ENCODE results near the gene CAMTA2. TPM values are rescaled to one million over a fixed set of nuclear protein-coding genes. Genes with fewer than 3 reads are reported as not detected.
A peak's percentile ranks its signal among the peaks of the same experiment; 100 is the strongest.

Gene CAMTA2
- total RNA-seq, 4 donors from 2014 or later: 11.4 to 27.7 (median 21.4) TPM

- no peak for ATAC-seq (ENCODE audit: low FRiP score)
- TF ChIP-seq CTCF (IDR thresholded peaks at IDR 0.05): no peak
- no peak for DNase-seq (ENCODE audit: low spot score)
Measured at GRCh38 chr17:4944163-4944553, 43.3 kb downstream of the CAMTA2 start.

- no peak for TF ChIP-seq CTCF (IDR thresholded peaks at IDR 0.05)
- DNase-seq (ENCODE audit: low spot score) (no peak), ATAC-seq (ENCODE audit: low FRiP score) (no peak)
Measured at GRCh38 chr17:4942760-4943508, 44.5 kb downstream of the CAMTA2 start.

GRCh38 chr17:4941319-4941610 lies 46.2 kb downstream of the CAMTA2 start:
- no peak for TF ChIP-seq CTCF (IDR thresholded peaks at IDR 0.05)
- no peak for ATAC-seq (ENCODE audit: low FRiP score)
- no peak for DNase-seq (ENCODE audit: low spot score)

- no peak for TF ChIP-seq CTCF (IDR thresholded peaks at IDR 0.05)
- DNase-seq (ENCODE audit: low spot score) (no peak), ATAC-seq (ENCODE audit: low FRiP score) (peak; percentile 62)
Measured at GRCh38 chr17:4940555-4941318, 46.7 kb downstream of the CAMTA2 start.

GRCh38 chr17:4939796-4940554 lies 47.5 kb downstream of the CAMTA2 start, which contains the start of the genes RNF167 and SLC25A11:
TSS of gene RNF167 (plus strand) at chr17:4940268. CDS start at chr17:4940910, 642 bp downstream.
TSS of gene SLC25A11 (minus strand) at chr17:4940046. CDS start at chr17:4939910, 136 bp downstream.
- DNase-seq (ENCODE audit: low spot score) (peak; percentile 85), ATAC-seq (ENCODE audit: low FRiP score) (peak; percentile 92)
- TF ChIP-seq CTCF (IDR thresholded peaks at IDR 0.05): no peak

- no peak for ATAC-seq (ENCODE audit: low FRiP score)
Measured at GRCh38 chr17:4939546-4939795, 48.0 kb downstream of the CAMTA2 start.

More at GRCh38 chr17:4939546-4939795, 48.0 kb downstream of the CAMTA2 start:
- no peak for TF ChIP-seq CTCF (IDR thresholded peaks at IDR 0.05)
- DNase-seq (ENCODE audit: low spot score): no peak
